Measurements from ENCODE around the gene C5AR1.

GRCh38 chr19:47310323-47310722, 662 bp downstream of the C5AR1 start:
- TF ChIP-seq EZH2 (IDR thresholded peaks at IDR 0.05; ENCODE audit: insufficient read depth, poor library complexity, severe bottlenecking) (no peak), EZH2phosphoT487 (IDR thresholded peaks at IDR 0.05; ENCODE audit: insufficient read depth, low read depth) (no peak)
